Midbrain (tissue), 1 donor: ENCODE measurements around the gene KCNT1.
"Not testable (repeated sequence)": the region's sequence is repeated elsewhere in the genome, so short reads cannot be mapped to it uniquely, and the experiment has no call there.

Experiments
- DNase-seq: peaks from one replicate; lab custom pipeline; 2025; lab: John Stamatoyannopoulos, UW

The KCNT1 gene

DNA sequence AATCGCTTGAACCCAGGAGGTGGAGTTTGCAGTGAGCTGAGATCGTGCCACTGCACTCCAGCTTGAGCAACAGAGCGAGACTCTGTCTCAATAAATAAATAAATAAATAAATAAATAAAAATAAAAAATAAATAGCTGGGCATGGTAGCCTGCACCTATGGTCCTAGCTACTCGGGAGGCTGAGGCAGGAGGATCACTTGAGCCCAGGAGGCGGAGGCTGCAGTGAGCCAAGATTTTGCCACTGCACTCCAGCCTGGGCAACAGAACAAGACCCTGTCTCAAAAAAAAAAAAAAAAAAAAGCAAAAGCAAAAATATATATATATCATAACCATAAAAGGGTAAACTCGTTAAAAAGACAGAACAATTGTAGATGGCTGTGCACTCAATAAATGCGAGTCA is 29.2 kb upstream of the KCNT1 start:
- not testable (repeated sequence) for DNase-seq

DNA sequence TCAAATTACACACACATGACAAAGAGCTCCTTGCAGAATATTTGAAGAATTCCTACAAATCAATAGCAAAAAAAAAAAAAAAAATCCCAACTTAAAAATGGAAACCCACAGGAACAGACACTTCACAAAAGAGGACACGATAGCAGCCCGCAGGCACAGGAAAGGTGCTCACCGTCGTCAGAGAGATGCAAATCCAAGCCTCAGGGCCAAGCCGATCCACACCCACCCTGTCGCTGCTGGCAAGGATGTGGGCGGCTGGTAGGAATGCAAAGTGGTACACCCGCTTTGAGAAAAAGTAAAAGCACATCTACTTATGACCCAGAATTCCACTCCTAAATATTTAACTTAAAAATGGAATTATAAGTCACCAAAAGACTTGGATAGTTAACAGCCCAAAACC is 28.0 kb upstream of the KCNT1 start:
- DNase-seq, result no peak

DNA sequence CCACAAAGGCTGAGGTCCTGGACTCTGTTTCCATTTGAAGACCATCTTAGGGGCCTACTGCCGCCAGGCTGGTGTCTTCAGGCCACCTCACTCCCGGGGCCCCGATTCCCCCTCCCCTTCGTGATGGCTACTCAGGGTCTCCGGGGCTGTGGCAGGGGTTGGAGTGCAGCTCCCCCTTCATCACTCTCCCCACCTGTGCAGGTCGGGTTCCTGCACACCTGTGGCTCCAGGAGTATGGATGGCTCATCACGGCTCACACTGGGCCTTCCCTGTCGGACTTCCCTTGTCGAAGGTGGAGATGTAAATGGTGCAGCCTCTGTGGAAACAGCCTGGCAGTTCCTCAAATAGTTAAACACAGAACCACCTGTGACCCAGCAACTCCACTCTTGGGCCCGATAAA is 27.0 kb upstream of the KCNT1 start:
- no peak for DNase-seq

DNA sequence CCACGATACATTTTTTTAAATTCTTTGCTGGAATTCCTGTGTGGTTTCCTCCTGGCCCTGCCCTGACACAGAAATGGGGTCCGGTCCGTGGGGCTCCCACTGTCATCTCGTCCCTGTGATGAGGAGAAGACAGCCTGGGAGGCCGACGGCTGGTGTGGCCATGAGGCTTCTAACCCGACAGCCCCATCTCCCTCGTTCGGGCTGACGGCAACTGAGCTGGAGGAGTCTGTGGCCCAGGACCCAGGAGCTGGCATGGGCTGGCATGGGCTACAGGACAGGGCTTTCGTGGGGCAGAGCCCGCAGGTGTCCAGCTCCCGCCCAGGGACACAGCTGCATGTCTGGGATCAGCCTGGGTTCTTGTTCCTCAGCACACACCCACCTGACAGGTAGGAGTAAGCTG is 25.1 kb upstream of the KCNT1 start:
- no peak for DNase-seq

DNA sequence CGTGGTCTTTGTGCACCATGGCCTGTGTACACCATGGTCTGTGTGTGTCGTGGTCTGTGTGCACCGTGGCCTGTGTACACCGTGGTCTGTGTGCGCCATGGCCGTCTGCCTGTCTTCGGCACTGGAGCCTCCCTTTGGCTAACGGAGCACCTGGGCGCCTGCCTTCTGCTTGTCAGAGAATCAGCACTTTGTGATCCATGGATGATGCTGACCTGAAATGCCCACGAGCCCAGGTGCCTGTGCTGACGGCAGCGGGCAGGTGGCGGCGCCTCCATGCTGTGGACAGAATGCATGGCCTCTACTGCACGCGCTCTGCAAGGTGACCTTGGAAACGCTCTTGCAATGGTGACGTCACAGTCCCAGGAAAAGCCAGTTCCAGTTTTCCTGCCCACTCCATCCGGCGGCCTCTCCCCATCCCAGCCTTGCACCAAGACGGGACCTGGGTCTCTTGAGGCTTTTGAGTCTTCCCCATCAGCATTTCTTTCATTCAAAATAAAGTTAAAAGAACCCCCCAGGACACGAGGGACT is 24.3 kb upstream of the KCNT1 start:
- DNase-seq, result no peak

DNA sequence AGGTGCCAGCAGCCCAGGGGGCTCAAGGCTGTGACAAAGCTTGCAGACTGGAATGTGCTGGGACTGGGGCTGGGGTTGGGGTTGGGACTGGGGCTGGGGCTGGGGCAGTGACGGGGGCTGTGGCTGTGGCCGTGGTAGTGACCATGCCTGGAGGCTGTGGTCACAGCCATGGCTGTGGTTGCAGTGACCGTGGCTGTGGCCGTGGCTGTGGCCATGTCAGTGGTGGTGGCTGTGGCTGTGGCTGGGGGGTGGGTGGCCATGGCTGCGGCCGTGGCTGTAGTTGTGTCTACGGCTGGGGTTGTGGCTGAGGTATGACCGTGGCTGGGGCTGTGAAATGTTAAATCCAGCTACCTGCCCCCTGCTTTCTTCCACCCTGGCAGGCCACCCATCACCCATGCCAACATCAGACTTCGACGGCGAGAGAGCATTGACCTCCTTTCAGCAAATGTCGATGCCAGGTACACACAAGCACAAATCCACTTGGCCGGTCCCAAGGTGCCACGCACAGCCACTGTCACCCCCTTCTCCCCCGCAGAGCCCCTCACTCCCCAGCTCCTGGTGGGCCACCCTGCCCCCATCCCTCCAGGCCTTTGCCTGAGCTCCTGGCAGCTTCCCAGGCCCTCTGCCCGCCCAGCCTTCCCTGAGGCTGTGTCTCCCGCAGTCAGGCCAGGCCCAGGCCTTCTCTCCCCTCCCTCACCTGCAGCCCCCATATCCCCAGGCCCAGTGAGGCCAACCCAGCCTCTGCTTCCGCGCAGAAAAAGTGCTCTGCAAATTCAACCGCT is 23.6 kb upstream of the KCNT1 start:
- DNase-seq, result no peak

DNA sequence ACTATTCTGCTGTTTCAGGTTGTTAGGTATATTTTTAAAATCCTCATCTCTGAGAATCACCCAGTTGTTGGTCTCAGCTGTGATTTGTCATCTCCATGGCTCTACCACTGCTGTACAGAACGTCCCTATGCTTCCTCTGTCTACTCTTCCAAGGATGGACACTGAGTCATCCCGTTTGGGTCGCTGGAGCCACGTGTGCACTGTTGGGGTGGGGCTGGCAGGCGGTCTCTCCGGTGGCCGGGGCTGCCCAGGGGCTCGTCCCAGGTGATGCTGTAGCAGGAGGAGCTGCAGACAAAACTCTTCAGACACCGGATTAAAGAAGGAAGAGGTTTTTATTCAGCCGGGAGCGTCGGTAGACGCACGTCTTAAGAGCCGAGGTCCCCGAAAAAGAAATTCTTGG is 21.9 kb upstream of the KCNT1 start:
- no peak for DNase-seq

DNA sequence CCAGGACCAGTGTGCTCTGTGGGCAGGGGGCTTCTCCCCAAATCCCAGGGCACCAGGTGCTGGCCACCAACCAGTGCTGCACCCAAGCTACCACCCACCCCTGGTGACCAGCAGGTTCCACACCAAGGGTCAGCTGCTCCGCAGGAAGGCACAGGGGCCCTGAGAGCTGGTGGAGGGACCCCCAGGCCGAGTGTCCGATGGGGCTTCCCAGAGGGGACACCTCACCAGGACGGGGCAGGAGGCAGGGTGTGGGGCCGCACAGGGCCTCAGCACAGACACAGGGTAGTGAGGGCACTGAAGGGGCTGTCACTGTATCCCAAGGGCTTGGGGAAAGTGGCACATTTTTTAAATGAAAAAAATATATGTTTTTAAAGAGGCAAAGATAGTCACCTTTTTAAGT is 20.8 kb upstream of the KCNT1 start:
- no peak for DNase-seq

DNA sequence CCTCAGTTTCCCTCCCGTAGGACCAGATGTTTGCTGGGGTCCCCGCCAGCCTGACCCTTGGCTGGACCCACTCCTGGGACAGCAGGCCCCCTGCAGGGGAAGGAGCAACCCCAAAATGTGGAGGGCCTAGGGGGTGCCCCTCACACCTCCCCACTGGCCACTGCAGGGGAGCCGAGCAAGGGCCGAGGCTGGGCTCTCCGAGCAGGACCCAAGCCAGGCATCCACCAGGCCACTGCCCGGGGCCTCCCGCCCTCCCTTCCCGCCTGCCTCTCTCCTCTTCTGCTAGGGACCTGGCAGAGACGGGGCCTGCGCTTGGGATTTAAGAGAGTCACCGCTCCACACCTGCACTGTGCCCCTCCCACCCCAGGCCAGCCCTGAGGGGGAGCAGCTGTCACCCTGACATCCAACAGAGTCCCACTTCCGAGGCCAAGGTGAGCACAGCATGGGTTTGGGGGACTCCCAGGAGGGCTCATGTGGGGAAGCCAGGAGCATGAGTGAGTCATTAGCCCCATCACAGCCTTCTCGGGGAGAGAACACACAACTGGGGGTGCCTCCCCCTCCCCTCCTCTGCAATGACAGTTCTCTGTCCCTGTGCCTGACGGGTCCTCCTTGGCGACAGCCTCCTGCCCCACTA is 18.5 kb upstream of the KCNT1 start:
- DNase-seq, result no peak

DNA sequence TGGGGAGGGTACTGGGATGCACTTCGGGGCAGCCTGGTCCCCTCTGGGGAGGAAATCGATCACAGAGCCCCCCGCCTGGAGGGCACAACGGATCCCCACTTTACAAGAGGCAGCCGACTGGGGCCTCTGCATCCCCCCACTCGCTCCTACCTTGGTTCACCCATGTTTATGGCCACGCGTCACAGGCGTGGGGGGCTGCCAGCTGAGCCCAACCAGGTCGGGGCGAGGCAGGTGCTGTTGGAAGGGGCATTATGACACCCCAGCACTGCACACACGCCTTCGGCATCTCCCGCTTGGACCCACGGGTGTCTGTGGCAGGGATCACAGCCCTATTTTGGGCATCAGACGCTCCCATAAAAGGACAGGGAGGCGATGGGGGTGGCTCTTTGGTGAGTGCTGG is 17.3 kb upstream of the KCNT1 start:
- no peak for DNase-seq

DNA sequence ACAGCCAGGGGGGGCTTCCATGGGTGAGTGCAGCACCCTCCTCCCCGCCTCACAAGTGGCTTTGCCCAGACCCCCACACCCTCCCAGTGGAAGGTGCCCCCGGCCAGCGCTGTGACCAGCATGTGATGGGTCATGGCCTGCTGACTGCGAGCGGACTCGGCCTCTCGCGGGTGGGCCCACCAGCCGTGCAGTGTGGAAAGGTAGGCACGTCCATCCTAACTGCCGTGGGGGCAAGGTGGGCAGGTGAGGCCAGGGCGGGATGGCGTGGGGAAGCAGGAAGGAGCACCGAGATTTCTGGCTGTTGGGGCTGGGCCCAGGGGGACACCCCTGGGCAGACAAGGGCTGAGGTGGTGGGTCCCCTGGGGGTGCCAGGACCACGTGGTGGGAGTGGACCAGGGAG is 14.8 kb upstream of the KCNT1 start:
- DNase-seq, result no peak

DNA sequence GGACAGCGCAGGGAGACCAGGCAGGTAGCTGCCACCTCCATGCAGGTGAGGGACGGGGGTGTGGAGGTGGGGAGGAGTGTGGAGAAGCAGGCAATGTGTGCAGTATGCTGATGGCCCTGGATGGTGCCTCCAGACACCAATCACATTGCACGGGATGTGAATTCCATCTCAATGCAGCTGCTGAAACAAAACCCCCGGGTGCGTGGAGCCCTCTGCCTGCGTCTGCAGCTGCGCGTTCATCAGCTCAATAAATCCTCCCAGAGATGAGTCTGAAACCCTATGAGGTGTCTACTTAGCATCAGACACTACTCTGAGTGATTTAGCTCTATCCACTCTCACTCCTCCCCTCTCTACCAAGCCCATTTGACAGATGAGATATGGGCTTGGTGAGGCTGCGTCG is 13.0 kb upstream of the KCNT1 start:
- DNase-seq, result no peak

DNA sequence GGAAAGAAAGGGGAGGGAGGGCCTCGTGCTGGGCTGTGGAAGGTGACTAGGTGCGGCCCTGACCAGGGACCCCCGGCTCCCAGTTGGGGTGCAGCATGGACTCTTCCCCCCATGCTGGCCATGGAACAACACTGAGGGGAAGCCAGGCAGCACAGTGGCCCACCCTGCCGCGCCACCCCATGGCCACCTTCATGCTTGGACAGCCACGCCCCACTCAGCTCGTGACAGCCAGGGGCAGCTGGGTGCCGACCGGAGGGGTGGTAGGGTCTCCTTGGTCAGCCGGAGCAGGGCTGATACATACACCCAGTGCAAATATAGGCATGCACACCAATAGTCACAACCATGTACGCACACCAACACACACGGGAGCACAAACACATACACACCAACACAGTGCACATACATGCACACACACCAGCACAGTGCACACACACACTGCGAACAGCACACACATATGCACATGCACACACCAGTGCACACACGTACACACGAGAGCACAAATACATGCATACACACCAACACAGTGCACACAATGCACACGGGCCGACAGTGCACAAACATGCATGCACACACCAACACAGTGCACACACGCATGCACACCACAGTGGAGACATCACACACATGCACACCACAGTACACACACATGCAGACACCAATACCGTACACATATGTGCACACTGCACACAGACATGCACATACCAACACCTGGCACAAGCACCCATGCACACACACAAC is 11.0 kb upstream of the KCNT1 start:
- DNase-seq, result no peak

DNA sequence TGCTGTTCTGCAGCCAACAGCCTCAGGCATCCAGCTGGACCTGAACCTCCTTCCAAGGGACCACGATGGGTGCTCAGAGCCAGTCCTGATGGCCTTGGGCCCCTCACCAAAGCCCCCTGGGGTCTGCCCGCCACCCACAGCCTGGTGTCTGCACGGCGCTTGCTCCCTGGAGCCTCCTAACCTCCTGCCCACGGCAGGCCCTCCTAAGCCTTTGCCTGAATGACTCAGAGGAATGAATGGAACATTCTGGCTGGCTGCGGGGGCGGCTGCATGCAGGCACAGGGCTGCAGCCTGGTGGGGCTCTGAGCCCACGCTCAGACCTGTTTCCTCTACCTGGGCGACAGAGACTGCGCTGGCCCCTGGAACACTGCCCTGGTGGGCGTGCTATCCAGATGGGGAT is 9.6 kb upstream of the KCNT1 start:
- DNase-seq, result no peak

DNA sequence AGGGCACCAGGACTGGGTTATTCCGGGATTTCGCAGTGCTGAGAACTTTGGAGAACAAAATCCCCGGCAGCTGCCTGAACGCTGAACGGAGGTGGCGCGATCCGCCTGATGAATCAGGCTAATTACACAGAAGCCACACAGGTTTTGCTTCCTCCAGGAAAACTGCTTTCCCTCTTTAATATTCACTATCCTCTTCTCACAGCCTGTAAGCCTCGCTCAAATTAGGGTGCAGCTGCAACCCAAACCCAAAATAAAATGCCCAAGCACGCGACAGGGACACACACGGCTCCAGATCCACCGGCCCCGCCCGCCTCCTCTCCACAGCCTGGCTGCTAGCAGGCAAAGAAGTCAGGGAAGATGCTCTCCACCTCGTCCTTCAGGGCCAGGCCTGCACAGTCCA is 8.7 kb upstream of the KCNT1 start:
- DNase-seq, result no peak

DNA sequence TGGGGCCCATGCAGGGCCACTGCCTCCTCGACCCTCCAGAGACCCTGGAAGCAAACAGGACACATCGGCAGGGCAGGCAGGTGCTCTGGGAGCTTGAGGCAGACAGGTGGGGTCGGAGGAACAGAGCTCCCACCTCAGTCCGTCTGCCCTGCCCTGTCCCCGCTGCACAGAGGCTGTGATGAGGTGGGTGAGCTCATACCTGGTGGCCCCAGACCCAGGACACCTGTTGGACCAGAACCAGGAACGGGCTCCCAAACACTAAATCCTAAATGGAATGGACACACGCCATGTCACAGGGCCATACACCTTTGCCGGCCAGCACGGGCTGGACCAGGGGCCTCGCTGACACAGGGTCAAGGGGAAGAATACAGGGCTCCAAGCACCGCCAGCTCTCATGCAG is 8.2 kb upstream of the KCNT1 start:
- no peak for DNase-seq

DNA sequence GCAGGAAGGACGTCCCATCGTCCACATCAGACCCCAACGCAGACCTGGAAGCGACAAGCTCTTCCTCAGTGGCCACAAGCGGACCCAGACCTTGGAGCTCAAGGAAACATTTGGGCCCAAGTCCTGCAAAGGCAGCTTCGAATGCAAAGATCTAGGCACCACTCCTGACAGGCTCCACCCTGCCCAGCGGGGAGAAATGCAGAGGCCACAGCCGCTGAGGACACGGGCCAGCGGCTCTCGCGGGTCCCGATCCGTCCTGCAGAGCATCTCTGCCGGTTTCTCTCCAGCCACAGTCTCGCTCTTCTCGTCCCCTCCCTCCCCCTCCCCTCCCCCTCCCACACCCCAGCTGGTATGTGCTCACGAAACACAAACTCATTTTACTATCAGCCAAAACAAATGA is 7.6 kb upstream of the KCNT1 start:
- DNase-seq, result no peak

DNA sequence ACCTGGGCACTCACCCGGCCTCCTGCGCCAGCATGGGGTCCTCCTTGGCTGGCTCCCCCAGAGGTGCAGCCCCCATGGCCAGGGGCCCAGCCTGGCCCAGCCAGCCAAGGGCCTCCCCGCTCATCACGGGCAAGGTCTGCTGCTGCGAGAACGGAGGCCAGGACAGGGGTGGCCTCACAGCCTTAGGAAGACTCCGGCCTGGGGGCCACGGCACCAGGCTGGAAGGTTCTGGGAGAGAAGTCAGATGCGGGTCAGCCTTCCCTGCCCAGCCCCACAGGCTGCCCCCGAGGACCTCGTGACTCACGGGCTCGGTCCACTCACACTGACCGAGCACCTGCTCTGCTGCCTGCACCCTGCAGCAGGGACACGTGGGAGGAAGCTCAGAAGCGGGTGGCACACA is 6.9 kb upstream of the KCNT1 start:
- no peak for DNase-seq

DNA sequence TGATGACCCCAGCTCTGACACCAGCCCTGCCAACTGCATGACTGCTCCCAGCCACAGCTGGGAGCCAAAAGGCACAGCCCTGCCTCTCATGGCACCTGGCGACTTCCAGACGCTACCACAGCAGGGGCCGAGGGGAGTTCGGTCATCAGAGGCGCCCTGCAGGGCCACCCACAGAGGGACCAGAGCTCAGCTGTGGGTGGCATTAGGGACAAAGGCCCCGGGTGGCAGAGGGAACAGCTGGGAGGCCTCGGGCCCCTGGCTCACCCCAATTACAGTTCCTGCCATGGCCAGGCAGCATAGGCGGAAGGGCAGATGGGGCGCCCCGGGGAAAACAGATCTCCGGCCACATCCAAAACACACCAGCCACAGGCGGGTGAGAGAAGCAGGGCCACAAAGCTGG is 6.3 kb upstream of the KCNT1 start:
- DNase-seq, result no peak

DNA sequence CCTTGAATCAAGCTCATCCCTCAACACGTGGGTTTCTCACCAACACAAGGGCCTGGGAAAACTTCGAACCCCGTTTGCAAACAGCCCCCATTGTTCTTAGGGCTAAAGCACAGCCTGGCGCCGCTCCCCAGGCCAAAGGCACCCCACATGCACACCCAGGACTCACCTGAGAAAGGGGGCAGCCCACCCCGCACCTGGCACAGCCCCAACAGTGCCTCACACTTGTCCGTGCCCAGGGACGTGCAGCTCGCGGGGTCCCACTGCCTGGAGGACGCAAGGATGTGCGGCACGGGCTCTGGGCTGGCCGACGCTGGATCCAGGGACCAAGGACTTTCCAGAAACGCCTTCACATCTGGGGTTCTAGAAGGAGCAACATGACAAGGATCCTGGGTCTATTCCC is 5.5 kb upstream of the KCNT1 start:
- no peak for DNase-seq

DNA sequence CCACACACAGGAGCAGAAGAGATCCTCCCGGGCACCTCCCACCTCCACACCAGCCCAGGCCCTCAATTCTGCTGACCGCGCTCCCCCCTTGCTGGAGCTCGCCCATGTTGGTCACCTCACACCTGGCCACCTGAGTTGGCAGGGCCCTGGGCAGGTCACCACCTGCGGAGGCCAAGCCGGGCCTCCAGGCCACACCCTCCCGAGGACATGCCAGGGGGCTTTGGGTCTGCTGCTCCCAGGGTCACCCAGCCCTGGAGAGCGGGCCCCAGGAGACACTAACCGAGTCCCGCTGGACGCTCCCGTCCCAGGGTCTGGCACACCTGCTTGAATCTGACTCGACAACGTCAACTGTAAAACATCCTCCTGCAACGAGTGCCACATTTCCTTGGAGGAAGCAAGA is 4.8 kb upstream of the KCNT1 start:
- DNase-seq, result no peak

DNA sequence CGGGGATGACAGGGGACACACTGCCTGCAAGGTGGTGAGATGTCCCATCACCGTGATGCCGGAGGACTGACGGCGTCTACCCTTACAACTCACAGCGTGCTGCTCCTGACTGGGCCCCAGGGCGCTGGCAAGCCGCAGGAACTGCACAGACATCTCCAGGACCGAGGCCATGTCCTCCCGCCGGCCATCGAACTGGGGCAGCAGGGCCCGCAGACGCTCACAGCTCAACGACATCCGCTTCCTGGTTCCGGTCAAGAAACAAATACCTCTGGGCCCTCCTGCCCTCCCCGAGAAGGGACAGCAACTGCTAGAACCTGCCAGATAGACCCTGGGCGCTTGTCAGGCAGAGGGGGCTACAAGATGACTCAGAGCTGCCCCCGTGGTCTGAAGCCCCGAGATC is 3.7 kb upstream of the KCNT1 start:
- DNase-seq, result no peak

DNA sequence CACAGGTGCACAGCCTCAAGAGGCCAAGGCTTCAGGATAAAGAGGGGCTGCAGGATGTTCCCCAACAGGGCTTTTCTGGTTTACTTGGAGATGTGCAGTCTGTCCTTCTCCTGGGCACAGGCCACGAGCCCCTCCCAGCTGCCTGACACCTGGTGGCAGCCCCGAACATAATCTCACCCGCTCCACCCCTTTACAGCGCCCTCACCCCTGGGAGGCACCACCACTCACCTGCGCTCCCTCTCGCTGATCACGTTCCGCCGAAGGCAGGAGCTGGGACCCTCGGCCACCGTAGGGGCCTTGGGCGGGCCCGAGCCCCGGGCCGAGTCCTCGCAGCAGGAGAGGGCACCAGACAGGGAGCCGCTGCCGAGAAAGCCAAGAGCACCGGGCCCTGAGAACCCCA is 3.2 kb upstream of the KCNT1 start:
- DNase-seq, result no peak
